ENCODE results near the gene ENOX1. TPM values are rescaled to one million over a fixed set of nuclear protein-coding genes. Genes with fewer than 3 reads are reported as not detected.
A peak's percentile ranks its signal among the peaks of the same experiment; 100 is the strongest.

Gene ENOX1
- total and polyA plus RNA-seq, 8 donors = 0.23 to 2.0 (median 0.94) TPM

- Histone ChIP-seq H3K4me1 (no peaks in the 10 kb centered on the region), H3K27me3 (no peaks in the 10 kb centered on the region), H3K36me3 (no peaks in the 10 kb centered on the region), H3K4me3 (no peak overlapping the region), H3K9me3 (no peaks in the 10 kb centered on the region), H3K27ac (no peak overlapping the region)
- no peak for TF ChIP-seq CTCF (IDR thresholded peaks at IDR 0.05)
- no peak for DNase-seq
- WGBS, 2 donors = 22 to 35% methylated on average over 3 of the region's 3 CpGs
- peak in 3 of 4 donors; percentile 43 to 69 (median 49) for ATAC-seq
- intact Hi-C loops (cut with DNase I) = loop anchor here in 2 of 3 donors (10.0 kb wide), 2 partner anchors 500 to 830 kb away; no protein-coding TSS in a partner anchor
- no peak for FAIRE-seq
Observed at GRCh38 chr13:43805071-43805468, 18.3 kb upstream of the ENOX1 start.

- no peaks in the 10 kb centered on the region for H3K9me3 ChIP-seq
- H3K27me3 ChIP-seq = no peaks in the 10 kb centered on the region
- intact Hi-C loops (cut with DNase I) = loop anchor here in 2 of 3 donors (10.0 kb wide), 2 partner anchors 500 to 830 kb away; no protein-coding TSS in a partner anchor
- ATAC-seq (peak; percentile 58 to 86 (median 83)), DNase-seq (no peak), FAIRE-seq (peak; percentile 95)
- no peaks in the 10 kb centered on the region for H3K36me3 ChIP-seq
- TF ChIP-seq CTCF (IDR thresholded peaks at IDR 0.05) = peak in 3 of 4 donors; percentile 26 to 50 (median 38)
- WGBS, 2 donors = 14 to 22% methylated on average over 5 of the region's 5 CpGs
- H3K4me3 ChIP-seq = no peak overlapping the region
- no peak overlapping the region for H3K27ac ChIP-seq
- no peaks in the 10 kb centered on the region for H3K4me1 ChIP-seq
Observed at GRCh38 chr13:43804461-43805070, 17.8 kb upstream of the ENOX1 start.

- H3K9me3 ChIP-seq = no peaks in the 10 kb centered on the region
- TF ChIP-seq CTCF (IDR thresholded peaks at IDR 0.05) = no peak
- FAIRE-seq = no peak
- no peaks in the 10 kb centered on the region for H3K36me3 ChIP-seq
- H3K4me3 ChIP-seq = no peak overlapping the region
- H3K27ac ChIP-seq = no peak overlapping the region
- DNase-seq = no peak
- H3K4me1 ChIP-seq = no peaks in the 10 kb centered on the region
- H3K27me3 ChIP-seq = no peaks in the 10 kb centered on the region
- ATAC-seq = peak in 1 of 4 donors; percentile 46
- intact Hi-C loops (cut with DNase I) = loop anchor here in 2 of 3 donors (10.0 kb wide), 2 partner anchors 498 to 828 kb away; no protein-coding TSS in a partner anchor
Observed at GRCh38 chr13:43802511-43802910, 15.7 kb upstream of the ENOX1 start.

- H3K4me1 ChIP-seq = no peaks in the 10 kb centered on the region
- no peaks in the 10 kb centered on the region for H3K36me3 ChIP-seq
- TF ChIP-seq CTCF (IDR thresholded peaks at IDR 0.05) = no peak
- H3K27ac ChIP-seq = no peak overlapping the region
- 64 to 78% methylated on average over 3 of the region's 3 CpGs for WGBS, 2 donors
- no peak overlapping the region for H3K4me3 ChIP-seq
- intact Hi-C loops (cut with DNase I) = loop anchor here in 2 of 3 donors (10.0 kb wide), 2 partner anchors 496 to 826 kb away; no protein-coding TSS in a partner anchor
- DNase-seq (no peak), FAIRE-seq (no peak), ATAC-seq (no peak)
- H3K9me3 ChIP-seq = no peaks in the 10 kb centered on the region
- no peaks in the 10 kb centered on the region for H3K27me3 ChIP-seq
Observed at GRCh38 chr13:43800828-43801227, 14.1 kb upstream of the ENOX1 start.

- no peak for TF ChIP-seq CTCF (IDR thresholded peaks at IDR 0.05)
- Histone ChIP-seq H3K9me3 (no peaks in the 10 kb centered on the region), H3K27ac (no peak overlapping the region), H3K27me3 (no peaks in the 10 kb centered on the region), H3K4me1 (no peaks in the 10 kb centered on the region), H3K36me3 (no peaks in the 10 kb centered on the region), H3K4me3 (no peak overlapping the region)
- no peak for DNase-seq
- no peak for FAIRE-seq
- intact Hi-C loops (cut with DNase I) = no loop called here
- peak in 1 of 4 donors; percentile 31 for ATAC-seq
- WGBS, 2 donors = 54 to 65% methylated on average over 4 of the region's 4 CpGs
Observed at GRCh38 chr13:43799191-43799590, 12.4 kb upstream of the ENOX1 start.
